H1 (cell line): ENCODE results near the gene KIAA0319L. TPM values are rescaled to one million over a fixed set of nuclear protein-coding genes. Genes with fewer than 3 reads are reported as not detected.

Experiments used
- CHD2 ChIP-seq: IDR thresholded peaks from 2 replicates; pipeline ENCODE4 v1.6.1; 2012; ENCODE audit warnings: low read length, improper control_type of control experiment
- KDM1A ChIP-seq: fragments of 200-600, 300-600 bp; sonication (generic); IDR thresholded peaks from 2 replicates; pipeline ENCODE4 v1.7.1; 2016; ENCODE audit warnings: mild to moderate bottlenecking, low read length, borderline replicate concordance
- SUZ12 ChIP-seq: fragments of 200-600 bp; sonication (generic); IDR thresholded peaks from 2 replicates; pipeline ENCODE4 v1.6.1; 2012; ENCODE audit warnings: mild to moderate bottlenecking, inconsistent platforms, low read length, moderate library complexity, mixed read lengths
- ZNF274 ChIP-seq: IDR thresholded peaks from 2 replicates; pipeline ENCODE4 v1.7.0; 2012; ENCODE audit warnings: low read length, borderline replicate concordance; ENCODE audit errors: extremely low read depth
- polyA plus RNA-seq, 7 experiments: library from polyadenylated mRNA; depleted of rRNA in 3 of 7; stranded (reverse) in 5 of 7; unstranded in 2 of 7; fragments of >200 nt in 5 of 7; fragments of 200-250 nt in 2 of 7; gene quantifications; 1 replicate in 5 of 7; 2 replicates in 1 of 7; 4 replicates in 1 of 7; pipeline versions ENCODE4 v1.2.1 to v1.2.3, GENCODE V29; 2011 to 2013; ENCODE audit warnings: missing spikeins in 2 of 7, mixed read lengths in 2 of 7
- total RNA-seq: library from RNA; stranded (reverse); fragmentation: NEBNext Ultra II Directional; extraction: Animal tissue kit (Norgen Biotek cat#: 25700); gene quantifications from 2 replicates; pipeline ENCODE4 v1.2.1, GENCODE V29; 2021

Gene KIAA0319L
- total and polyA plus RNA-seq, 2 of the 8 experiments (the other 6 are each of a cell fraction or from before 2014, with no cell fraction given) = 40.1 to 55.7 TPM

DNA sequence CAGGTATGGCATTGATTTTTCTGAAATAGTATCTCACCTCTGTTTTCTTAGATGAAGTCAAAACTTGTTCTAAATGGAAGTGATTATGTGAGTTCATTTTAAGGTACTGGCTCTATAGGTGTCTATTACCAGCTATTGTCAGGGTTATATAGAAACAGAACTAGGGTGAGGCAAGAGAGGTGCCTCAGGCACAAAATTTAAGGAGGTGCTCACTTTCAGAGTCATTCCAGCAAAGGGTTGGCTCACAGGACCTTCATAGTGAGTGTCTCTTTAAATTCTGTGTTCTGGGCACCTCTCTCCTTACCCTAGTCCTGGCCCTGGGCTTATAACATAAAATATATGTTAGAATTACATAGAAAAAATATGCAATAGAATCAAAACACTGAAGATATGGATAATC is 49.3 kb downstream of the KIAA0319L start (continued):
- TF ChIP-seq CHD2 (no peak), SUZ12 (no peak), KDM1A (no peak), ZNF274 (no peak)
